DND-41 (cell line): Measurements from ENCODE around the gene ATXN1.

ENCODE experiments used
- EZH2 ChIP-seq: IDR thresholded peaks from 3 replicates; pipeline ENCODE4 v1.6.1; 2012; ENCODE audit warnings: borderline replicate concordance, low read depth, mild to moderate bottlenecking, moderate library complexity, low read length, inconsistent platforms; ENCODE audit not compliant: severe bottlenecking
- TF ChIP-seq, protein P1 (sequence below): IDR thresholded peaks from 2 replicates; pipeline ENCODE4 v1.5.1; 2012; ENCODE audit warnings: borderline replicate concordance, low read length, moderate library complexity, mild to moderate bottlenecking; ENCODE audit not compliant: poor library complexity, severe bottlenecking; ENCODE audit errors: extremely low read depth

DNA sequence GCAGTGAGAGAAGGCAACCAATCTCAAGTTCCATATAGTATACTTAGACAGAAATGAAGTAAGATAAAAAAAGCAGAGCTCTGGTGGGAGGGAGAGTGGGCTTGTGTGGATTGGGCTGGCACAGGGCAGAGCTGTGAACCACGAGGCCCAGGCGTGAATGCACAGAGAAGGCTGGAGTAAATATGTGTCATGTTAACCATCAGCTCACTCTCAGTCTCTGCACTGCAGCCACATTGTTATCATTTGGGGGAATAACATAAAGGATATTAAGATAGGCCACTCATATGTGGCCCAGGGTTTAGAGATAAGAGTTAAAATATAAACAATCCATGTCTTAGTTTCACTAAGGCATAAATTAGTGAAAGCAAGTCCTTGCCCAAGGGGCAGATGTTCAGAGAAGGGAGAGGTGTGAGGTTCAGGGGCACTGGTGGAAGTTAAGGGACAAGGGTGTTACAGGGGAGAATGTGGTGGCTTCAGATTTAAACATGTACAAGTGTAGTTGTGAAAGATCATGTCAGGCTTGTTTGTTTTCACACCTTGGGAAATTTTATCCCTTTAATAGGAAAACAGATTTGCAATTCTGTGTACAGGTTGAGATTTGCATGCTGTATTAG lies 508.5 kb downstream of the ATXN1 start:
- TF ChIP-seq, protein P1, sequence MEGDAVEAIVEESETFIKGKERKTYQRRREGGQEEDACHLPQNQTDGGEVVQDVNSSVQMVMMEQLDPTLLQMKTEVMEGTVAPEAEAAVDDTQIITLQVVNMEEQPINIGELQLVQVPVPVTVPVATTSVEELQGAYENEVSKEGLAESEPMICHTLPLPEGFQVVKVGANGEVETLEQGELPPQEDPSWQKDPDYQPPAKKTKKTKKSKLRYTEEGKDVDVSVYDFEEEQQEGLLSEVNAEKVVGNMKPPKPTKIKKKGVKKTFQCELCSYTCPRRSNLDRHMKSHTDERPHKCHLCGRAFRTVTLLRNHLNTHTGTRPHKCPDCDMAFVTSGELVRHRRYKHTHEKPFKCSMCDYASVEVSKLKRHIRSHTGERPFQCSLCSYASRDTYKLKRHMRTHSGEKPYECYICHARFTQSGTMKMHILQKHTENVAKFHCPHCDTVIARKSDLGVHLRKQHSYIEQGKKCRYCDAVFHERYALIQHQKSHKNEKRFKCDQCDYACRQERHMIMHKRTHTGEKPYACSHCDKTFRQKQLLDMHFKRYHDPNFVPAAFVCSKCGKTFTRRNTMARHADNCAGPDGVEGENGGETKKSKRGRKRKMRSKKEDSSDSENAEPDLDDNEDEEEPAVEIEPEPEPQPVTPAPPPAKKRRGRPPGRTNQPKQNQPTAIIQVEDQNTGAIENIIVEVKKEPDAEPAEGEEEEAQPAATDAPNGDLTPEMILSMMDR = no peak
- no peak for TF ChIP-seq EZH2
